HEK293 (cell line): ENCODE data around the gene NMNAT2.

Experiments used
- BCL11A ChIP-seq: fragments of 450-650 bp; formaldehyde crosslinking; IDR thresholded peaks from 2 replicates; pipeline ENCODE4 v1.5.1; 2016; ENCODE audit warnings: low read depth, missing biosample characterization, missing genetic modification characterization
- CTCF ChIP-seq: fragments of 450-650 bp; formaldehyde crosslinking; IDR thresholded peaks from 2 replicates; pipeline ENCODE4 v1.5.1; 2016; ENCODE audit warnings: missing biosample characterization, missing genetic modification characterization
- GLIS1 ChIP-seq: fragments of 450-650 bp; formaldehyde crosslinking; IDR thresholded peaks from 2 replicates; pipeline ENCODE4 v1.5.1; 2016; ENCODE audit warnings: missing biosample characterization, missing genetic modification characterization
- KLF17 ChIP-seq: fragments of 450-650 bp; formaldehyde crosslinking; IDR thresholded peaks from 2 replicates; pipeline ENCODE4 v1.5.1; 2016; ENCODE audit warnings: missing biosample characterization, missing genetic modification characterization
- PRDM2 ChIP-seq: fragments of 450-650 bp; formaldehyde crosslinking; IDR thresholded peaks from 2 replicates; pipeline ENCODE4 v1.5.1; 2016; ENCODE audit warnings: missing biosample characterization, missing genetic modification characterization, borderline replicate concordance
- REPIN1 ChIP-seq: fragments of 450-650 bp; formaldehyde crosslinking; IDR thresholded peaks from 2 replicates; pipeline ENCODE4 v1.5.1; 2017; ENCODE audit warnings: missing biosample characterization, missing genetic modification characterization, low read depth
- SALL2 ChIP-seq: fragments of 450-650 bp; formaldehyde crosslinking; IDR thresholded peaks from 2 replicates; pipeline ENCODE4 v1.5.0; 2017; ENCODE audit warnings: missing biosample characterization, mild to moderate bottlenecking, missing genetic modification characterization, borderline replicate concordance
- SCRT2 ChIP-seq: fragments of 450-650 bp; formaldehyde crosslinking; IDR thresholded peaks from 2 replicates; pipeline ENCODE4 v1.5.1; 2016; ENCODE audit warnings: missing biosample characterization, missing genetic modification characterization
- ZBTB10 ChIP-seq: fragments of 450-650 bp; formaldehyde crosslinking; IDR thresholded peaks from 2 replicates; pipeline ENCODE4 v1.5.1; 2016; ENCODE audit warnings: missing biosample characterization, missing genetic modification characterization
- ZBTB8A ChIP-seq: fragments of 450-650 bp; formaldehyde crosslinking; IDR thresholded peaks from 2 replicates; pipeline ENCODE4 v1.5.1; 2016; ENCODE audit warnings: missing biosample characterization, missing genetic modification characterization
- ZEB2 ChIP-seq: fragments of 450-650 bp; formaldehyde crosslinking; IDR thresholded peaks from 2 replicates; pipeline ENCODE4 v1.5.1; 2016; ENCODE audit warnings: missing biosample characterization, missing genetic modification characterization
- ZNF292 ChIP-seq: fragments of 450-650 bp; formaldehyde crosslinking; IDR thresholded peaks from 2 replicates; pipeline ENCODE4 v1.5.1; 2016; ENCODE audit warnings: low read depth, missing biosample characterization, missing genetic modification characterization, borderline replicate concordance
- ZNF433 ChIP-seq: fragments of 450-650 bp; formaldehyde crosslinking; IDR thresholded peaks from 2 replicates; pipeline ENCODE4 v1.5.1; 2016; ENCODE audit warnings: missing biosample characterization, missing genetic modification characterization, low read depth
- ZNF571 ChIP-seq: fragments of 450-650 bp; formaldehyde crosslinking; IDR thresholded peaks from 2 replicates; pipeline ENCODE4 v1.5.0; 2017; ENCODE audit warnings: missing biosample characterization, missing genetic modification characterization
- ZNF580 ChIP-seq: fragments of 450-650 bp; formaldehyde crosslinking; IDR thresholded peaks from 2 replicates; pipeline ENCODE4 v1.5.1; 2016; ENCODE audit warnings: missing biosample characterization, missing genetic modification characterization
- ZNF639 ChIP-seq: fragments of 450-650 bp; formaldehyde crosslinking; IDR thresholded peaks from 2 replicates; pipeline ENCODE4 v1.5.1; 2016; ENCODE audit warnings: missing biosample characterization, missing genetic modification characterization
- ZNF670 ChIP-seq: fragments of 450-650 bp; formaldehyde crosslinking; IDR thresholded peaks from 2 replicates; pipeline ENCODE4 v1.5.1; 2016; ENCODE audit warnings: missing biosample characterization, missing genetic modification characterization, low read depth
- ZNF692 ChIP-seq: fragments of 450-650 bp; formaldehyde crosslinking; IDR thresholded peaks from 2 replicates; pipeline ENCODE4 v1.5.1; 2016; ENCODE audit warnings: missing biosample characterization, missing genetic modification characterization
- ZNF701 ChIP-seq: fragments of 450-650 bp; formaldehyde crosslinking; IDR thresholded peaks from 2 replicates; pipeline ENCODE4 v1.5.1; 2016; ENCODE audit warnings: missing biosample characterization, missing genetic modification characterization
- ZNF777 ChIP-seq: fragments of 450-650 bp; formaldehyde crosslinking; IDR thresholded peaks from 2 replicates; pipeline ENCODE4 v1.5.1; 2017; ENCODE audit warnings: missing biosample characterization, missing genetic modification characterization, borderline replicate concordance
- ZSCAN16 ChIP-seq: fragments of 450-650 bp; formaldehyde crosslinking; IDR thresholded peaks from 2 replicates; pipeline ENCODE4 v1.5.1; 2016; ENCODE audit warnings: missing biosample characterization, missing genetic modification characterization
- ZSCAN18 ChIP-seq: fragments of 450-650 bp; formaldehyde crosslinking; IDR thresholded peaks from 2 replicates; pipeline ENCODE4 v1.5.1; 2016; ENCODE audit warnings: missing biosample characterization, missing genetic modification characterization

The NMNAT2 gene

GRCh38 chr1:183417772-183418491, at the start of gene NMNAT2 (continued):
- 0 out of 2 replicates have a peak, but pooled peaks have one; percentile 18 for TF ChIP-seq ZNF639 (tag by site-specific recombination)
- TF ChIP-seq ZNF701 (tag by site-specific recombination), result no peak
- no peak for TF ChIP-seq ZNF433 (tag by site-specific recombination)
- no peak for TF ChIP-seq ZSCAN18 (tag by site-specific recombination)
- peak; percentile 38; the same call in 1 of the 2 replicates for TF ChIP-seq ZEB2 (tag by site-specific recombination)
- TF ChIP-seq SCRT2 (tag by site-specific recombination), result 0 out of 2 replicates have a peak, but pooled peaks have one; percentile 23
- no peak for TF ChIP-seq PRDM2
- no peak for TF ChIP-seq KLF17 (tag by site-specific recombination)
- peak; percentile 47; the same call in 1 of the 2 replicates for TF ChIP-seq GLIS1 (tag by site-specific recombination)
- no peak for TF ChIP-seq ZNF580
- TF ChIP-seq ZBTB10 (tag by site-specific recombination), result no peak
- TF ChIP-seq ZNF571 (tag by site-specific recombination), result no peak
- TF ChIP-seq REPIN1 (tag by site-specific recombination), result no peak
- TF ChIP-seq ZNF777 (tag by site-specific recombination), result no peak
- no peak for TF ChIP-seq ZNF670 (tag by site-specific recombination)
- TF ChIP-seq ZSCAN16 (tag by site-specific recombination), result no peak
- TF ChIP-seq CTCF, result 0 out of 2 replicates have a peak, but pooled peaks have one; percentile 19
- no peak; the same call in 1 of the 2 replicates for TF ChIP-seq BCL11A (tag by site-specific recombination)
- TF ChIP-seq ZNF692 (tag by site-specific recombination), result no peak
- no peak for TF ChIP-seq ZNF292 (tag by site-specific recombination)
- TF ChIP-seq SALL2 (tag by site-specific recombination), result no peak
- TF ChIP-seq ZBTB8A (tag by site-specific recombination), result 0 out of 2 replicates have a peak, but pooled peaks have one; percentile 16
